ENCODE measurements around the gene ITGA7. TPM values are rescaled to one million over a fixed set of nuclear protein-coding genes. Genes with fewer than 3 reads are reported as not detected.
"Not testable (repeated sequence)": the region's sequence is repeated elsewhere in the genome, so short reads cannot be mapped to it uniquely, and the experiment has no call there.

ITGA7 gene
- total RNA-seq, 1 donor from 2014 or later = 33.2 TPM

- H3K27ac Mint-ChIP-seq = no peak overlapping the region
- no peak for TF ChIP-seq CTCF (IDR thresholded peaks at IDR 0.05; ENCODE audit: unreplicated experiment)
- peaks cover 22% of the 10 kb centered on the region for H3K27me3 Mint-ChIP-seq (ENCODE audit: low read depth)
- H3K4me1 Mint-ChIP-seq = no peaks in the 10 kb centered on the region
- H3K9me3 Mint-ChIP-seq = peaks cover 5% of the 10 kb centered on the region
- H3K36me3 Mint-ChIP-seq = no peaks in the 10 kb centered on the region
- H3K4me3 Mint-ChIP-seq = no peak overlapping the region
- no peak for DNase-seq (ENCODE audit: low spot score in 2 of 2, unreplicated experiment in 2 of 2)
These were observed 54.7 kb downstream of the ITGA7 start for GRCh38 chr12:55653031-55653430.

- Mint-ChIP-seq H3K4me1 (no peaks in the 10 kb centered on the region), H3K27ac (no peak overlapping the region), H3K9me3 (peaks cover 5% of the 10 kb centered on the region), H3K36me3 (no peaks in the 10 kb centered on the region), H3K27me3 (ENCODE audit: low read depth) (peaks cover 15% of the 10 kb centered on the region), H3K4me3 (no peak overlapping the region)
- no peak for DNase-seq (ENCODE audit: low spot score in 2 of 2, unreplicated experiment in 2 of 2)
- TF ChIP-seq CTCF (IDR thresholded peaks at IDR 0.05; ENCODE audit: unreplicated experiment) = no peak
These were observed 55.4 kb downstream of the ITGA7 start for GRCh38 chr12:55652352-55652751.

- no peak overlapping the region for H3K27ac Mint-ChIP-seq
These were observed 56.4 kb downstream of the ITGA7 start for GRCh38 chr12:55651299-55651683.

GRCh38 chr12:55650620-55651298 is 56.9 kb downstream of the ITGA7 start:
- not testable (repeated sequence) for H3K27me3 Mint-ChIP-seq (ENCODE audit: low read depth); H3K9me3 Mint-ChIP-seq; H3K4me1 Mint-ChIP-seq; DNase-seq (ENCODE audit: low spot score in 2 of 2, unreplicated experiment in 2 of 2); H3K27ac Mint-ChIP-seq; H3K4me3 Mint-ChIP-seq; H3K36me3 Mint-ChIP-seq

More at GRCh38 chr12:55651299-55651683, 56.4 kb downstream of the ITGA7 start:
- Mint-ChIP-seq H3K27me3 (ENCODE audit: low read depth) (peaks cover 5% of the 10 kb centered on the region), H3K4me1 (no peaks in the 10 kb centered on the region), H3K9me3 (peaks cover 5% of the 10 kb centered on the region), H3K36me3 (no peaks in the 10 kb centered on the region), H3K4me3 (no peak overlapping the region)
- no peak for DNase-seq (ENCODE audit: low spot score in 2 of 2, unreplicated experiment in 2 of 2)
- no peak for TF ChIP-seq CTCF (IDR thresholded peaks at IDR 0.05; ENCODE audit: unreplicated experiment)

- Mint-ChIP-seq H3K36me3 (no peaks in the 10 kb centered on the region), H3K4me3 (no peak overlapping the region), H3K4me1 (no peaks in the 10 kb centered on the region), H3K27me3 (ENCODE audit: low read depth) (peaks cover 2% of the 10 kb centered on the region), H3K9me3 (peaks cover 5% of the 10 kb centered on the region), H3K27ac (no peak overlapping the region)
- TF ChIP-seq CTCF (IDR thresholded peaks at IDR 0.05; ENCODE audit: unreplicated experiment) = no peak
- DNase-seq (ENCODE audit: low spot score in 2 of 2, unreplicated experiment in 2 of 2) = no peak
These were observed 60.7 kb downstream of the ITGA7 start for GRCh38 chr12:55647027-55647426.

- Mint-ChIP-seq H3K27ac (no peak overlapping the region), H3K27me3 (ENCODE audit: low read depth) (peaks cover 14% of the 10 kb centered on the region), H3K4me3 (no peak overlapping the region), H3K36me3 (no peaks in the 10 kb centered on the region), H3K4me1 (no peaks in the 10 kb centered on the region), H3K9me3 (peaks cover 1% of the 10 kb centered on the region)
- no peak for TF ChIP-seq CTCF (IDR thresholded peaks at IDR 0.05; ENCODE audit: unreplicated experiment)
- no peak for DNase-seq (ENCODE audit: low spot score in 2 of 2, unreplicated experiment in 2 of 2)
These were observed 63.1 kb downstream of the ITGA7 start for GRCh38 chr12:55644591-55644990.

Data from mesothelial cell of epicardium (in vitro differentiated cells).